ELF-1 (cell line): ENCODE results near the gene OR4Q3.
"Not testable (repeated sequence)": the region's sequence is repeated elsewhere in the genome, so short reads cannot be mapped to it uniquely, and the experiment has no call there.

Experiments used
- DNase-seq: peaks from one replicate; pipeline ENCODE4 v3.0.0-alpha.2; 2016; ENCODE audit warnings: low read depth, low spot score

Gene OR4Q3

GRCh38 chr14:19743256-19743655 lies at the start of gene OR4Q3:
TSS of gene OR4Q3 (plus strand) at chr14:19743571.
- DNase-seq, result no peak

GRCh38 chr14:19729359-19729758 lies 14.0 kb upstream of the OR4Q3 start:
- DNase-seq, result no peak

GRCh38 chr14:19729763-19730162 lies 13.6 kb upstream of the OR4Q3 start:
- DNase-seq, result no peak

GRCh38 chr14:19733893-19734292 lies 9.5 kb upstream of the OR4Q3 start:
- not testable (repeated sequence) for DNase-seq

GRCh38 chr14:19752316-19752715 lies 8.9 kb downstream of the OR4Q3 start:
- not testable (repeated sequence) for DNase-seq

- DNase-seq, result no peak
Observed at GRCh38 chr14:19754172-19754571, 10.8 kb downstream of the OR4Q3 start.

- DNase-seq, result not testable (repeated sequence)
Observed at GRCh38 chr14:19771491-19771890, 28.1 kb downstream of the OR4Q3 start.

- no peak for DNase-seq
Observed at GRCh38 chr14:19771895-19772430, 28.6 kb downstream of the OR4Q3 start.

- not testable (repeated sequence) for DNase-seq
Observed at GRCh38 chr14:19772454-19772853, 29.1 kb downstream of the OR4Q3 start.

GRCh38 chr14:19773204-19773603 lies 29.8 kb downstream of the OR4Q3 start, which contains the start of gene OR4M1:
TSS of gene OR4M1 (plus strand) at chr14:19773504. CDS start at chr14:19780323, 6,819 bp downstream.
- not testable (repeated sequence) for DNase-seq

GRCh38 chr14:19775587-19775986 lies 32.2 kb downstream of the OR4Q3 start:
- no peak for DNase-seq

- not testable (repeated sequence) for DNase-seq
Observed at GRCh38 chr14:19785848-19786247, 42.5 kb downstream of the OR4Q3 start.

- not testable (repeated sequence) for DNase-seq
Observed at GRCh38 chr14:19787318-19787717, 43.9 kb downstream of the OR4Q3 start.

- DNase-seq, result not testable (repeated sequence)
Observed at GRCh38 chr14:19788150-19788549, 44.8 kb downstream of the OR4Q3 start.

- DNase-seq, result not testable (repeated sequence)
Observed at GRCh38 chr14:19796520-19797108, 53.2 kb downstream of the OR4Q3 start.
